Sigmoid colon (tissue), 4 donors: Measurements from ENCODE around the gene SSTR4.

Experiments
- EP300 ChIP-seq, 4 donors: sonication (generic); formaldehyde crosslinking; IDR thresholded peaks; one replicate each; pipeline ENCODE4 v1.6.1; 2017; ENCODE audit warnings: antibody characterized with exemption in 4 of 4
- POLR2A ChIP-seq, 2 donors: fragments of 450-650 bp; IDR thresholded peaks; one replicate each; pipeline ENCODE4 v1.6.1; 2016; ENCODE audit warnings: antibody characterized with exemption in 2 of 2, mild to moderate bottlenecking in 2 of 2, moderate library complexity in 2 of 2

DNA sequence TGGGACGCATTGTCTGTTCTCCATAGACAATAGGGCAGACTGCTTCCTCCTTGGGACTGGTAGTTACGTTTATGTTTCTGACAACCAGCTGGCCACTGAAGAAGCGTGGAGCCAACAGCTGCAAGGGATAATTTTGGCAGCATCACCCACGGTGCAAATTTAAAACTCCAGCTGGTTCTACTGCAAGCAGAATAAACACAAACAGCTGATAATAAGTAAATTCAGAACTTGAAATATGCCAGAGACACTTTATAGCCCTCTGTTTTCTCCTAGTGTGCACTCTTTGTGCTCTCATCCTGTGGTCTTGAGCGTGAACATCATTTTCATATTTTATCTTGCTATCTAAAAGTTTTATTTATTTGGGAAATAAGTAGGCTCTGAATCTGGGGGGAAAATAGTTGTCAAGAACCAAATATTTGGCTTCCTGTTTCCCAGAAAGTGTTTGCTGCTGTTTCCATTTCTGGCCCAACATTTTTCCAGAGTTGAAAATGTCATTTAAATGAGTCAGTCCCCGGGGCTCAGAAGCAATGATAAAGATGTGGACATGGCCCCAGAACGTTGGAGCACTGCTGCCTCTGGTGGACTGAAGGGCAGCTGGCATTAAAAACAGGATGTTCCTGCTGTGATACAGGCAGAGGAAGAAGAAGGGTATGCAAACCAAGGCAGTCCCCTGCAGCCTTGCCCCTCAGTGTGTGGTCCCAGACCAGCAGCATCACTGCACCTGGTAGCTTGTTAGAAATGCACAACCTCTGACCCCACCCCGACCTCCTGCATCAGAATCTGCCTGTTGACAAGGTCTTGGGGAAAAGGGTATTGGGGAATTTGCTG, 26.8 kb downstream of the SSTR4 start:
- TF ChIP-seq POLR2A (IDR thresholded peaks at IDR 0.05) (no peak), EP300 (IDR thresholded peaks at IDR 0.05) (no peak)
